ENCODE results near the gene FIBIN. TPM values are rescaled to one million over a fixed set of nuclear protein-coding genes. Genes with fewer than 3 reads are reported as not detected.

Gene FIBIN
- total RNA-seq, 1 experiment from 2014 or later = not detected

- H2BK5ac ChIP-seq (ENCODE audit: insufficient read length, low read length) = no peak overlapping the region
- no peak overlapping the region for H2AFZ ChIP-seq (ENCODE audit: low read length)
- Mint-ChIP-seq H3K27me3 (ENCODE audit: low read depth) (no peaks in the 10 kb centered on the region), H3K4me1 (peaks cover 2% of the 10 kb centered on the region in 2 experiments; a peak in 1 of 4 replicates), H3K27ac (no peak overlapping the region), H3K36me3 (ENCODE audit: insufficient read depth in 1 of 3, low read depth in 3 of 3) (peaks cover 0 to 7% (median 3%) of the 10 kb centered on the region in 3 experiments; a peak in 4 of 7 replicates), H3K9me3 (peaks cover 20 to 23% of the 10 kb centered on the region in 2 experiments), H3K4me3 (no peak overlapping the region)
- no peak for TF ChIP-seq CTCF (conservative IDR thresholded peaks at IDR 0.05)
- H3K9ac ChIP-seq (ENCODE audit: extremely low read depth, insufficient read length, low read length) = no peak overlapping the region
- H2BK20ac ChIP-seq (ENCODE audit: low read depth, low read length, poor library complexity, severe bottlenecking) = no peak overlapping the region
- WGBS (ENCODE audit: extremely low coverage, insufficient read length, low lambda C conversion rate) = no CpG with 5 or more reads among the region's 5 CpGs
- no peaks in the 10 kb centered on the region for H3K27me3 ChIP-seq (ENCODE audit: insufficient read depth, low read length)
- no peak overlapping the region for H3K27ac ChIP-seq (ENCODE audit: insufficient read length, low read depth, low read length)
- H3K18ac ChIP-seq (ENCODE audit: insufficient read length, low read depth, low read length) = no peak overlapping the region
- H3K23me2 ChIP-seq (ENCODE audit: insufficient read length, low read depth, low read length, poor library complexity, severe bottlenecking) = no peaks in the 10 kb centered on the region
- H4K8ac ChIP-seq (replicated peaks; ENCODE audit: insufficient read length, low read depth, low read length) = no peak overlapping the region
- H2BK15ac ChIP-seq (ENCODE audit: low read depth, low read length) = no peak overlapping the region
- no peak overlapping the region for H4K5ac ChIP-seq (ENCODE audit: insufficient read length, low read depth, low read length)
- H2BK120ac ChIP-seq (ENCODE audit: low read depth, low read length, poor library complexity, severe bottlenecking) = no peak overlapping the region
- no peak overlapping the region for H3K23ac ChIP-seq (ENCODE audit: insufficient read length, low read depth, low read length)
- no peaks in the 10 kb centered on the region for H3K79me2 ChIP-seq (ENCODE audit: insufficient read depth, low read length)
- no peak overlapping the region for H3K4ac ChIP-seq (ENCODE audit: low read depth, low read length)
- H3K14ac ChIP-seq (ENCODE audit: insufficient read depth, low read length) = no peak overlapping the region
- H4K91ac ChIP-seq (ENCODE audit: insufficient read length, low read depth, low read length) = no peak overlapping the region
- H3K4me1 ChIP-seq (ENCODE audit: insufficient read depth, low read length) = no peaks in the 10 kb centered on the region
- no peak overlapping the region for H3K56ac ChIP-seq (ENCODE audit: insufficient read length, low read depth, low read length)
- no peak overlapping the region for H3T11ph ChIP-seq (ENCODE audit: low read length)
- H2AK5ac ChIP-seq (ENCODE audit: insufficient read length, low read length) = no peak overlapping the region
- H3K9me3 ChIP-seq (ENCODE audit: control insufficient read depth, low read depth, low read length) = no peaks in the 10 kb centered on the region
- no peak overlapping the region for H2BK12ac ChIP-seq (ENCODE audit: insufficient read length, low read depth, low read length)
- H3K4me2 ChIP-seq (ENCODE audit: insufficient read depth, insufficient read length, low read length) = no peak overlapping the region
- DNase-seq = no peak
- no peaks in the 10 kb centered on the region for H3K79me1 ChIP-seq (ENCODE audit: insufficient read depth, low read depth, low read length, poor library complexity, severe bottlenecking)
- H4K20me1 ChIP-seq (ENCODE audit: control insufficient read depth, insufficient read depth, insufficient read length) = no peaks in the 10 kb centered on the region
Measured at GRCh38 chr11:26976389-26976788, 17.5 kb upstream of the FIBIN start.
